Rectal smooth muscle tissue (tissue), 1 donor: Measurements from ENCODE around the gene MSANTD2.

Source experiments
- H3K27ac ChIP-seq: one replicate; pipeline ENCODE4 v1.7.0; 2013; ENCODE audit warnings: low read depth, low read length, inconsistent platforms
- H3K27me3 ChIP-seq: one replicate; pipeline ENCODE4 v1.7.0; 2013; ENCODE audit warnings: low read length; ENCODE audit not compliant: control insufficient read depth, insufficient read depth
- H3K36me3 ChIP-seq: one replicate; pipeline ENCODE4 v1.7.0; 2013; ENCODE audit warnings: low read length; ENCODE audit not compliant: control insufficient read depth, insufficient read depth
- H3K4me1 ChIP-seq: one replicate; pipeline ENCODE4 v1.7.0; 2013; ENCODE audit warnings: low read length; ENCODE audit not compliant: control insufficient read depth, insufficient read depth
- H3K4me3 ChIP-seq: one replicate; pipeline ENCODE4 v1.7.0; 2013; ENCODE audit warnings: low read length
- H3K9ac ChIP-seq: one replicate; pipeline ENCODE4 v1.7.0; 2013; ENCODE audit warnings: low read length

Gene MSANTD2

DNA sequence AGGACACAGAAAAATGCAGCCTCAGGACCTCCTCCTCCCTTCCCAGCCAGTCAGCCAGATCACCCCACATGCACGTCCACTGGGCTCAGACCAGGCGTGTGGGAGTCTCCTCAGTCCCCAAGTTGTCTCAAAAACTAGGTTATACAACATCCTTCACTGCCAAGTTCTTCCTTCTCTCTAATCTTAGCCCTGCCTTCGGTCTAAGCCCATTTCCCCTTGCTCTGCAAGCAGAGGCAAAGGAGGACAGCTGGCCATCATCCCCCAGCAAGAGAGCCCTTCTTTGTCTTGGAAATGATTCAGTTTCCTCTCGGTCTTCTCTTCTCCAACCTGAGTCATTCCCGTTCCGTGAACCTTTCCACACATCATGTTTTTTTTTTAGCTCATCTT is 74.5 kb downstream of the MSANTD2 start:
- H3K27ac ChIP-seq: no peak overlapping the region

DNA sequence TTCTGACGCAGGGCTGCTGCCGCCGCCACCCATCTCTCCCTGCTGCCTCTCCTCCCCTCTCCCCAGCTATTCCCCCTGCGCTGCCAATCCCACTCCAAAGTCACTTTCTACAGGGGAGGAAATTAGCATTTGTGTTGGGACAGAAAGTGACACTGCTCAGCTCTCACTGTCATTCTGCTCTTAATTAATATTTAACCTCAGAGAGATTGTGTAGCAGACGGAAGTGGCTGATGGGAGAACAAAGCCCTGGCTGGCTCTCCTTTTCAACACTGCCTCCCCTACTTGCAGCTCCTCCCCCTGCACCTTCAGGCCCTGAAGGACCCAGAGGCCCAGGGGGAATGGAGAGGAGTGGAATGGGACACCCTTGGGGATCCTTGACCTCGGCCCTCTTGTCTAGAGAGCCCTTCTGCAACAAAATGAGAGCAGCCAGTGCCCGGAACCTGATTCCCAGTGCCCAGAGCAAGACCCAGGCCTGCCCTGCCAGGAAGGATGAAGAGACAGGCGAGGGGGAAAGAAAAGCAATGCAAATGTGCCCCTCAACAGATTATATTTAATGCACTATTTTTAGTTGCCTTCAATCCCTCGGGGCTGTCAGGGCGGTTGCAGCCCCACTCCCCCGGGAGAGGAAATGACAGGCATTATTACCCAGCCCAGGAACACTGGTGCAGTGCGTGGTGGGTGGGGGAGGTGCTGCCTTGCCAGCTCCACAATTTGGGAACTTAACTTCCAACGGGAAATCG is 75.1 kb downstream of the MSANTD2 start:
- no peaks in the 10 kb centered on the region for H3K36me3 ChIP-seq
- H3K27ac ChIP-seq: no peak overlapping the region
- no peak overlapping the region for H3K4me3 ChIP-seq
- H3K9ac ChIP-seq: no peak overlapping the region
- H3K27me3 ChIP-seq: peaks cover 4% of the 10 kb centered on the region
- H3K4me1 ChIP-seq: no peaks in the 10 kb centered on the region

More for the DNA sequence above, 74.5 kb downstream of the MSANTD2 start:
- Histone ChIP-seq H3K36me3 (no peaks in the 10 kb centered on the region), H3K4me3 (no peak overlapping the region), H3K27me3 (peaks cover 4% of the 10 kb centered on the region), H3K9ac (no peak overlapping the region), H3K4me1 (no peaks in the 10 kb centered on the region)

DNA sequence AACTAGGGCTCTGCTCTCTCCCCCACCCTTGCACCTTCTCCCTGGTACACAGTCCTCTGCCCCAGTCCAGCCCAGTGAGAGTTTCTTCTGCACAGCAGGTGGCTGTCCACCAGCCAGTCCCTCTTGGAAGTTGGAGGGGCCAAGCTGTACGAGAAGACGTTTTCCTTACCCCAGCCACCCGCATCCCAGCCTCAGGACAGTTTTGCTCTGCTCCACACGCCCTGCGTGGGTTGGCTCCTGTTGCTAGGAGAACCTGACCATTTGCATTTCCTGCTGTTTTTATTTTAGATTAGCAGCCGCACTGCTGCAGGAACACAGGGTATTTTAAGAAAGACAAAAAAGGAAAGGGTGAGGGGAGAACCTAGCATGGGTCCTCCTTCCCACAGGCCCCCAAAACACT is 78.0 kb downstream of the MSANTD2 start:
- Histone ChIP-seq H3K36me3 (no peaks in the 10 kb centered on the region), H3K4me1 (no peaks in the 10 kb centered on the region), H3K4me3 (no peak overlapping the region), H3K27ac (no peak overlapping the region), H3K9ac (no peak overlapping the region), H3K27me3 (peaks cover 13% of the 10 kb centered on the region)

DNA sequence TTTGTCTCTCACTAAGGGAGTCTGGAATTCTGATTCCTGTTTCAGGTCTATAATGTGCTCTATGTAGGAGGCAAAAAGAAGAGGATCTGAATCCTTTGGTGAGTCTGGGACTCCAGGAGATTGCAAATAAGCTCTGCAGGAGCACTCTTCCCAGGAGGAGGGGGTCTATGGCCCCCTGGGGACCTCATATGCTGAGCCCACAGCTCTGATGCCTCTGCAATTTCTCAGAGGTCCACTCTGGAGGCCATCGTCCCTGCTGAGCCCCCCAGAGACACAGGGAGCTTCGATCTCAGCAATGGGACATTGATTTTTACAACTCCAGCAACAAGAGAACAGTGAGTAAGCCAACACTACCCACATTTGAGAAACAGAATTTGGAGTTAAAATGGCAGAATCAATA is 80.7 kb downstream of the MSANTD2 start:
- Histone ChIP-seq H3K36me3 (no peaks in the 10 kb centered on the region), H3K4me3 (no peak overlapping the region), H3K4me1 (no peaks in the 10 kb centered on the region), H3K27me3 (peaks cover 13% of the 10 kb centered on the region), H3K27ac (no peak overlapping the region), H3K9ac (no peak overlapping the region)

DNA sequence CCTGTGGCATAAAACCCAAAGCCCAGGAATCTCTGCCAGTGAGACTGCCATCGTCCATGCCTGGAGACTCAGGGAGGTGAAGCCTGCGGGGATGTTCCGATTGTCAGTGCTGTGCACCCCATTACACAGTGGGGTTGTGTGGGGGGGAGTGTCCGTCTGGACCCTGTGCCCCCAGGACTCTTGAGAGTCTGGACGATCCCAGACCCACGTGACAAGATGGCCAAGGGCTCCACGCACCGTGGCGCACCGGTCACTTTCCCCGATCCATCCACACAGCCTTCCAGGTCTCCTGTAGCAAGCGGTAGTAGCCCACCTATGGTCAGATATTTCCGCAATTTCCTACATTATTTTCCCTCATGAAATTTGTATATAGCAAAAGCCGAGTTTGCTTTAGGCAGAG is 81.4 kb downstream of the MSANTD2 start:
- peak overlapping the region; percentile 57 for H3K4me3 ChIP-seq
- H3K27me3 ChIP-seq: peaks cover 13% of the 10 kb centered on the region
- H3K36me3 ChIP-seq: no peaks in the 10 kb centered on the region
- H3K4me1 ChIP-seq: no peaks in the 10 kb centered on the region
- no peak overlapping the region for H3K27ac ChIP-seq
- no peak overlapping the region for H3K9ac ChIP-seq

DNA sequence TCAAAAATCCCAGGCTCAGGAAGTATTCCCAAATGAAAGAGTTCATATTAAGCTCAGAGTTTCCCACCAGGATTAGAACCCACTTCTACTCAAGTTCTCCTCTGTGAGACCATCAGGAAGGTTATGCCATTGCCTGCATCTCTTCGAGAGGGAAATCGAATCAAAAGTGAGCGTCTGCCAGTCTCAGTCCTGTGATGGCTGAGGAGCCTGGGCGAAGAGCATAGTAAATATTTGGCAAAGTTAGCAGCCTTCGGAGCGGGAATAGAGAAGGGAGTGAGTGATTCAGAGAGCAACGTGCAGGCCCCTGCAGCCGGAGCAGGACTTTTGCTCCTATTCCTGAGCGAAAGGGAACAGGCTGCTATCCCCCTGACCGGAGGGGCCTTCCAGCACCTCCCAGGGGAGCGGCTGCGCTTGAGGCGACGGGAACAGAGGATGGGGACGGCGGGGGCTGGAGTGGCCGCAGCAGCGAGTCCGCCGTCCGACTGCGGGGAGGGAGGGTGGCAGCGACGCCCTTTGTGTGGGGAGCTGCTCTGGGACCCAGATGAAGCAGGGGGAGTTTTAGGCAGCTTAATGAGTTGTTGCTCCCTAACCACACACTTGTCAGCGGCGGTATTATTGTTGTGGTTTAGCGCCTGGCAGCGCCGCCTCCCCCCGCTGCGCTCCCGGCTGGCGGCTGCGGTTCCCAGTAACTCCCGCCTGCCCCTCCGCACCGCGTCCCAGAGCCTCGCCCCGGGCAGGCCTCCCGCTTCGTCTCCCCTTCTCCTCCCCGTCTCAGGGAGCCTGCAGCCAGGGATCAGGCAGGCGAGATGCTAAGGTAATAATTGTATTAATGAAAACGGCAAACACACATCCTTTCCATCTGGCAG is 82.2 kb downstream of the MSANTD2 start:
- Histone ChIP-seq H3K4me1 (no peaks in the 10 kb centered on the region), H3K4me3 (peak overlapping the region; percentile 57), H3K9ac (no peak overlapping the region), H3K27ac (no peak overlapping the region), H3K36me3 (no peaks in the 10 kb centered on the region), H3K27me3 (peaks cover 13% of the 10 kb centered on the region)

DNA sequence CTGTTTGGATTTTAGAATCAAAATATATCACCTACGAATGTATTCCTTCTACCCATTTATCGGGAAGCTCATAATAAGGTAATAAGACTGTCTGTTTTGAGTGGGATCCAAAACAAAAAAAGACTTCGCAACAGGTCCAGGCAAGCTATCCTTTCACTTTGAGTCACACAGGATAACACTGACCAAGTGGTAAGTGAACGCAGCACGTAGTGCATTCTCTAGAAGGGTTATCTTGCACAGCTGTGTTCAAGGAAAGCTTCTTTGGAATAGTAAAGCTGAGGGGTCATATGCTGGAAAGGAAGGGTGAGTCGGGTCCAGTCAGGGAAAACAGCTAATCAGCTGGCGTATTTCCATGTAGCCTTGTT is 82.8 kb downstream of the MSANTD2 start:
- Histone ChIP-seq H3K4me1 (no peaks in the 10 kb centered on the region), H3K4me3 (peak overlapping the region; percentile 57), H3K9ac (no peak overlapping the region), H3K27me3 (peaks cover 13% of the 10 kb centered on the region), H3K27ac (no peak overlapping the region), H3K36me3 (no peaks in the 10 kb centered on the region)

DNA sequence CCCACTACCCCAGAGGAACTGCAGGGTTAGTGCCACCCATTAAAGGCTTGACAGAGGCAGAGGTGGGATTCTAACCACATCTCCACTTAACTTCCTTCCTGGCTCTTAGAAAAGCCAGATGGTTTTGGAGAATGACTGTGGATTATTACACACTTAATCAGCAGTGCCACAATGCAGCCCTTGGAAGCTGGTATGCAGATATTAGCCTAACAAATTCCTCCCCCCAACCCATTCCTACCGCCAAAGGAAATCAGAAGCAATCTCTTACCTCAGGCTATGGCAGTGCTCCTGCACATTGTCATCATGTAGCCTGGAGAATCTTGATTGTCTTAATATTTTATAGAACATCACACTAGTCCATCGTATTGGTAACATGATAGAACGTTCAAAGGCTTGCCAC is 83.6 kb downstream of the MSANTD2 start:
- Histone ChIP-seq H3K36me3 (no peaks in the 10 kb centered on the region), H3K27ac (no peak overlapping the region), H3K4me3 (no peak overlapping the region), H3K27me3 (peaks cover 13% of the 10 kb centered on the region), H3K9ac (no peak overlapping the region), H3K4me1 (no peaks in the 10 kb centered on the region)
